Caco-2 (cell line): ENCODE measurements around the gene SENP7. TPM values are rescaled to one million over a fixed set of nuclear protein-coding genes. Genes with fewer than 3 reads are reported as not detected.

ENCODE experiments used
- BruUV-seq: library from RNA; stranded (reverse); fragments of 400-500 nt; replicated peaks from 2 replicates; lab custom pipeline; 2021; lab: Mats Ljungman, UMichigan
- CTCF ChIA-PET: fragments of 300-600 bp; sonication (Branson Sonifier 250); formaldehyde crosslinking; loops from one replicate; lab custom pipeline; 2022; ENCODE audit warnings: antibody characterized with exemption; lab: Charles Lee
- POLR2A ChIA-PET: fragments of 300-600 bp; sonication (Branson Sonifier 250); formaldehyde crosslinking; loops from one replicate; lab custom pipeline; 2022; ENCODE audit warnings: antibody characterized with exemption; lab: Charles Lee
- DNase-seq, 2 experiments: peaks; one replicate each; pipeline versions ENCODE4 v3.0.0 to v3.0.0-alpha.2; 2020 to 2022
- H3K27me3 ChIP-seq: replicated peaks from 2 replicates; pipeline ENCODE4 v1.6.0; 2011; ENCODE audit warnings: low read length; ENCODE audit not compliant: control insufficient read depth, insufficient read depth
- H3K36me3 ChIP-seq: 2 replicates; pipeline ENCODE4 v1.5.1; 2011; ENCODE audit warnings: low read length; ENCODE audit not compliant: control insufficient read depth, insufficient read depth
- H3K4me1 ChIP-seq: fragments of 250-450 bp; sonication (Bioruptor Pico); 2 replicates; pipeline ENCODE4 v1.5.1; 2020; ENCODE audit warnings: mild to moderate bottlenecking
- H3K4me3 ChIP-seq: 2 replicates; pipeline ENCODE4 v1.5.1; 2011; ENCODE audit warnings: low read depth, mild to moderate bottlenecking, control low read depth, low read length
- H3K9me3 ChIP-seq: fragments of 250-450 bp; sonication (Bioruptor Pico); 2 replicates; pipeline ENCODE4 v1.5.1; 2020; ENCODE audit warnings: mild to moderate bottlenecking, moderate library complexity
- H3K27ac Mint-ChIP-seq: one replicate; pipeline ENCODE4 v1.8.0; 2022; ENCODE audit warnings: mixed read lengths; ENCODE audit not compliant: unreplicated experiment
- H3K27me3 Mint-ChIP-seq: one replicate; pipeline ENCODE4 v1.8.0; 2022; ENCODE audit warnings: mixed read lengths; ENCODE audit not compliant: insufficient read depth, unreplicated experiment
- H3K36me3 Mint-ChIP-seq: one replicate; pipeline ENCODE4 v1.8.0; 2022; ENCODE audit warnings: mild to moderate bottlenecking, mixed read lengths; ENCODE audit not compliant: insufficient read depth, unreplicated experiment
- H3K4me1 Mint-ChIP-seq: one replicate; pipeline ENCODE4 v1.8.0; 2022; ENCODE audit warnings: low read depth, mixed read lengths; ENCODE audit not compliant: unreplicated experiment
- H3K4me3 Mint-ChIP-seq: one replicate; pipeline ENCODE4 v1.8.0; 2022; ENCODE audit warnings: mild to moderate bottlenecking, moderate library complexity, mixed read lengths; ENCODE audit not compliant: unreplicated experiment
- H3K9me3 Mint-ChIP-seq: one replicate; pipeline ENCODE4 v1.8.0; 2022; ENCODE audit warnings: mixed read lengths; ENCODE audit not compliant: unreplicated experiment
- intact Hi-C: fragments of 100-400 bp; cut with micrococcal nuclease; formaldehyde crosslinking; loops from one replicate; pipeline ENCODE4 v1.10.0; 2022; ENCODE audit not compliant: unreplicated experiment
- total RNA-seq: library from RNA; stranded (reverse); gene quantifications from 2 replicates; pipeline ENCODE4 v1.2.3, GENCODE V29; 2022
- TF ChIP-seq, protein P1 (sequence below), 2 experiments: fragments of 200-600 bp in 1 of 2; IDR thresholded peaks; 1 replicate in 1 of 2; 2 replicates in 1 of 2; pipeline versions ENCODE4 v1.5.1 to v1.8.0; 2011 to 2022; ENCODE audit warnings: antibody characterized with exemption in 1 of 2, control low read depth in 1 of 2, inconsistent platforms in 1 of 2, low read depth in 1 of 2, low read length in 1 of 2, mild to moderate bottlenecking in 1 of 2, moderate library complexity in 1 of 2; ENCODE audit not compliant: insufficient read depth in 1 of 2, severe bottlenecking in 1 of 2, unreplicated experiment in 1 of 2

Gene SENP7
- total RNA-seq, 1 experiment from 2014 or later: 8.5 TPM

DNA sequence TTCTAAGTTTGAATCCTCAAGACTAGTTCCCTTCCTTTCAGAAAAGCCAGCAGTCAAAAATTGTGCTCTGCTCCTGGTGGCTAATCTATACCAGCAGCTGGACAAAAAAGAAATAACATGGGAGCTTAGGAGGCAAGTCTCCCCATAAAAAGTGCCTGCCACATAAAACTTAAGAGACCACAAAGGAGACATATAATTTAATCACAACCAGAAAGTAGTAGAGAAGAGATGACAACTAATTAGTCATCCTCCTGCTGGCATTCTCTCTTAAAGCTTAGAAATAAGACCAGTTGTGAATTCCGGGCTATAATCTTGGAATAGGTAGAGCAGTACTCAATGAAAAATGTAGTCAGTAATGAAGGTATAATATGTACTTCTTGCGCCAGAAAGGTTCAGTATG lies 172.4 kb downstream of the SENP7 start:
- no peaks in the 10 kb centered on the region for H3K27me3 ChIP-seq
- intact Hi-C loops: no loop called here
- TF ChIP-seq, protein P1, sequence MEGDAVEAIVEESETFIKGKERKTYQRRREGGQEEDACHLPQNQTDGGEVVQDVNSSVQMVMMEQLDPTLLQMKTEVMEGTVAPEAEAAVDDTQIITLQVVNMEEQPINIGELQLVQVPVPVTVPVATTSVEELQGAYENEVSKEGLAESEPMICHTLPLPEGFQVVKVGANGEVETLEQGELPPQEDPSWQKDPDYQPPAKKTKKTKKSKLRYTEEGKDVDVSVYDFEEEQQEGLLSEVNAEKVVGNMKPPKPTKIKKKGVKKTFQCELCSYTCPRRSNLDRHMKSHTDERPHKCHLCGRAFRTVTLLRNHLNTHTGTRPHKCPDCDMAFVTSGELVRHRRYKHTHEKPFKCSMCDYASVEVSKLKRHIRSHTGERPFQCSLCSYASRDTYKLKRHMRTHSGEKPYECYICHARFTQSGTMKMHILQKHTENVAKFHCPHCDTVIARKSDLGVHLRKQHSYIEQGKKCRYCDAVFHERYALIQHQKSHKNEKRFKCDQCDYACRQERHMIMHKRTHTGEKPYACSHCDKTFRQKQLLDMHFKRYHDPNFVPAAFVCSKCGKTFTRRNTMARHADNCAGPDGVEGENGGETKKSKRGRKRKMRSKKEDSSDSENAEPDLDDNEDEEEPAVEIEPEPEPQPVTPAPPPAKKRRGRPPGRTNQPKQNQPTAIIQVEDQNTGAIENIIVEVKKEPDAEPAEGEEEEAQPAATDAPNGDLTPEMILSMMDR (IDR thresholded peaks at IDR 0.05; ENCODE audit: insufficient read depth in 1 of 2, low read depth in 1 of 2, low read length in 1 of 2, severe bottlenecking in 1 of 2, unreplicated experiment in 1 of 2): no peak
- Mint-ChIP-seq H3K36me3 (no peaks in the 10 kb centered on the region), H3K4me3 (no peak overlapping the region), H3K27ac (no peak overlapping the region), H3K27me3 (no peaks in the 10 kb centered on the region), H3K4me1 (no peaks in the 10 kb centered on the region), H3K9me3 (no peaks in the 10 kb centered on the region)
- no peak overlapping the region for H3K4me3 ChIP-seq
- no peak for DNase-seq
- BruUV-seq: no TSS peak
- no peaks in the 10 kb centered on the region for H3K36me3 ChIP-seq
- no peaks in the 10 kb centered on the region for H3K9me3 ChIP-seq
- no peaks in the 10 kb centered on the region for H3K4me1 ChIP-seq
- CTCF ChIA-PET: no interaction called here
- POLR2A ChIA-PET: no interaction called here

DNA sequence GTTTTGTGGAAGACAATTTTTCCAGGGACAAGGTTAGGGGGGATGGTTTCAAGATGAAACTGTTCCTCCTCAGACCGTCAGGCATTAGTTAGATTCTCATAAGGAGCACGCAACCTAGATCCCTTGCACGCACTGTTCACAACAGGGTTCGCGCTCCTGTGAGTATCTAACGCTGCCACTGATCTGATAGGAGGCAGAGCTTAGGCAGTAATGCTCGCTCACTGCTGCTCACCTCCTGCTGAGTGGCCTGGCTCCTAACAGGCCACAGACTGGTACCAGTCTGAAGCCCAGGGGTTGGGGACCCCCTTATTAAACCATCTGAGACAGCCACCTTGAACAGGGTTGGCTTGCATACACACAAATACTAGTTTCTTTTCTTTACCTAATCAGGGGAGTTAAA lies 179.1 kb downstream of the SENP7 start:
- Histone ChIP-seq H3K27me3 (no peaks in the 10 kb centered on the region), H3K4me1 (no peaks in the 10 kb centered on the region), H3K36me3 (no peaks in the 10 kb centered on the region), H3K9me3 (no peaks in the 10 kb centered on the region), H3K4me3 (no peak overlapping the region)
- POLR2A ChIA-PET: no interaction called here
- CTCF ChIA-PET: no interaction called here
- Mint-ChIP-seq H3K4me1 (no peaks in the 10 kb centered on the region), H3K36me3 (no peaks in the 10 kb centered on the region), H3K9me3 (no peaks in the 10 kb centered on the region), H3K27me3 (no peaks in the 10 kb centered on the region), H3K27ac (no peak overlapping the region), H3K4me3 (no peak overlapping the region)
- no peak for DNase-seq
- TF ChIP-seq, protein P1 (IDR thresholded peaks at IDR 0.05; ENCODE audit: insufficient read depth in 1 of 2, low read depth in 1 of 2, low read length in 1 of 2, severe bottlenecking in 1 of 2, unreplicated experiment in 1 of 2): no peak
- no TSS peak for BruUV-seq
- intact Hi-C loops: no loop called here

DNA sequence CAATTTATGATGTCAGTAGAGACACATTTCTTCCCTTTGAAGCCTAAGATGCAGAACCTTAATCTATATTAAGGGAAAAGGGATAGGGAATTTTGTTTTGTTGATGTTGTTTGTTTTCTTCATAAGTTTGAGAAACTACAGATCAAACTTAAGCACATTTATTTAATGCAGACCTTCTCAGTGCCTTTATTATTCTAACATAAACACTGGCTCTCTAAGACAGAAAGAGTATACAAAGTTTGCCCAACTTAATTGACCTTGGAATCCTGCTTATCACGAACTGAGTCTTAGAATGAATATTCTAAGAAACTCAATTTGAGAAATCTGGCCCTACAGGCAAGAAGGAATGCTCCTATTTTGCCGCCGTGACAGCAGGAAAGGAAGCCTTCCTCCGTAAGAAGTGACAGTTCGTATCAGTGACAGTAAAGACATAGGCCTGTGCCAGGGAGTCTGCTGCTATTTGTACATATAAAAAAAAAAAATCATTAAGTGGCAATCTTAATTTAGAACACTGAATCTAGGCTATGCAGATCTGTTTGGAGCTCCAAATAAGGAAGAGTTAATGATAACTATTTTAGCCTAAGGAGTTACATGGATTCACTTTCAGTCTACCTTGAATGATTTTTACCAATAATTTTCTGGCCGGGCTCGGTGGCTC lies 183.9 kb downstream of the SENP7 start:
- BruUV-seq: no TSS peak
- CTCF ChIA-PET: no interaction called here
- H3K27ac Mint-ChIP-seq: no peak overlapping the region
- POLR2A ChIA-PET: no interaction called here
- no peak for DNase-seq
- H3K27me3 Mint-ChIP-seq: no peaks in the 10 kb centered on the region
- no peaks in the 10 kb centered on the region for H3K9me3 Mint-ChIP-seq
- intact Hi-C loops: no loop called here
- Histone ChIP-seq H3K9me3 (no peaks in the 10 kb centered on the region), H3K36me3 (no peaks in the 10 kb centered on the region), H3K4me1 (no peaks in the 10 kb centered on the region), H3K4me3 (no peak overlapping the region), H3K27me3 (no peaks in the 10 kb centered on the region)
- TF ChIP-seq, protein P1 (IDR thresholded peaks at IDR 0.05; ENCODE audit: insufficient read depth in 1 of 2, low read depth in 1 of 2, low read length in 1 of 2, severe bottlenecking in 1 of 2, unreplicated experiment in 1 of 2): no peak
- H3K36me3 Mint-ChIP-seq: no peaks in the 10 kb centered on the region
- no peak overlapping the region for H3K4me3 Mint-ChIP-seq
- H3K4me1 Mint-ChIP-seq: no peaks in the 10 kb centered on the region
